ENCODE measurements around the gene RIN3.

Gene RIN3

GRCh38 chr14:92486881-92487280 is 26.7 kb upstream of the RIN3 start:
- TF ChIP-seq CTCF (IDR thresholded peaks at IDR 0.05; ENCODE audit: extremely low read depth, missing control alignments) = no peak

GRCh38 chr14:92487513-92488133 is 26.0 kb upstream of the RIN3 start:
- DNase-seq (ENCODE audit: low spot score) = no peak
- TF ChIP-seq CTCF (IDR thresholded peaks at IDR 0.05; ENCODE audit: extremely low read depth, missing control alignments) = no peak

More at GRCh38 chr14:92486881-92487280, 26.7 kb upstream of the RIN3 start:
- no peak for DNase-seq (ENCODE audit: low spot score)

- no peak for DNase-seq (ENCODE audit: low spot score)
- no peak for TF ChIP-seq CTCF (IDR thresholded peaks at IDR 0.05; ENCODE audit: extremely low read depth, missing control alignments)
Measured at GRCh38 chr14:92489394-92490238, 24.0 kb upstream of the RIN3 start.

- DNase-seq (ENCODE audit: low spot score) = no peak
- no peak for TF ChIP-seq CTCF (IDR thresholded peaks at IDR 0.05; ENCODE audit: extremely low read depth, missing control alignments)
Measured at GRCh38 chr14:92490239-92490959, 23.2 kb upstream of the RIN3 start.

- DNase-seq (ENCODE audit: low spot score) = no peak
- no peak for TF ChIP-seq CTCF (IDR thresholded peaks at IDR 0.05; ENCODE audit: extremely low read depth, missing control alignments)
Measured at GRCh38 chr14:92491782-92492181, 21.8 kb upstream of the RIN3 start.

- DNase-seq (ENCODE audit: low spot score) = no peak
- no peak for TF ChIP-seq CTCF (IDR thresholded peaks at IDR 0.05; ENCODE audit: extremely low read depth, missing control alignments)
Measured at GRCh38 chr14:92492258-92492657, 21.3 kb upstream of the RIN3 start.

GRCh38 chr14:92493024-92493423 is 20.6 kb upstream of the RIN3 start:
- no peak for DNase-seq (ENCODE audit: low spot score)
- no peak for TF ChIP-seq CTCF (IDR thresholded peaks at IDR 0.05; ENCODE audit: extremely low read depth, missing control alignments)
